Measurements from ENCODE around the gene ADAD2.

Gene ADAD2

DNA sequence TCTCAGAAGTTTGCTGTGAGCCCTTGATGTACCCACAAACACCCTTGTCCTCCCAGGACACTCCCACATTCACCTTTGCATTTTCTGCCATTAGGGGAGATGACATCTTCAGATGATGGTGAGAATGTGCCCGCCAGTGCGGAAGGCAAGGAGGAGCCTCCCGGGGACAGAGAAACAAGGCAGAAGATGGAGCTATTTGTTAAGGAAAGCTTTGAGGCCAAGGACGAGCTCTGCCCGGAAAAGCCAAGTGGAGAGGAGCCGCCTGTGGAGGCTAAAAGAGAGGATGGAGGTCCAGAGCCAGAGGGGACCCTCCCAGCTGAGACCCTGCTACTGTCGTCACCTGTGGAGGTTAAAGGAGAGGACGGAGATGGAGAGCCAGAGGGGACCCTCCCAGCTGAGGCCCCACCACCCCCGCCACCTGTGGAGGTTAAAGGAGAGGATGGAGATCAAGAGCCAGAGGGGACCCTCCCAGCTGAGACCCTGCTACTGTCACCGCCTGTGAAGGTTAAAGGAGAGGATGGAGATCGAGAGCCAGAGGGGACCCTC is 21.1 kb upstream of the ADAD2 start:
- TF ChIP-seq, protein P1, sequence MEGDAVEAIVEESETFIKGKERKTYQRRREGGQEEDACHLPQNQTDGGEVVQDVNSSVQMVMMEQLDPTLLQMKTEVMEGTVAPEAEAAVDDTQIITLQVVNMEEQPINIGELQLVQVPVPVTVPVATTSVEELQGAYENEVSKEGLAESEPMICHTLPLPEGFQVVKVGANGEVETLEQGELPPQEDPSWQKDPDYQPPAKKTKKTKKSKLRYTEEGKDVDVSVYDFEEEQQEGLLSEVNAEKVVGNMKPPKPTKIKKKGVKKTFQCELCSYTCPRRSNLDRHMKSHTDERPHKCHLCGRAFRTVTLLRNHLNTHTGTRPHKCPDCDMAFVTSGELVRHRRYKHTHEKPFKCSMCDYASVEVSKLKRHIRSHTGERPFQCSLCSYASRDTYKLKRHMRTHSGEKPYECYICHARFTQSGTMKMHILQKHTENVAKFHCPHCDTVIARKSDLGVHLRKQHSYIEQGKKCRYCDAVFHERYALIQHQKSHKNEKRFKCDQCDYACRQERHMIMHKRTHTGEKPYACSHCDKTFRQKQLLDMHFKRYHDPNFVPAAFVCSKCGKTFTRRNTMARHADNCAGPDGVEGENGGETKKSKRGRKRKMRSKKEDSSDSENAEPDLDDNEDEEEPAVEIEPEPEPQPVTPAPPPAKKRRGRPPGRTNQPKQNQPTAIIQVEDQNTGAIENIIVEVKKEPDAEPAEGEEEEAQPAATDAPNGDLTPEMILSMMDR (IDR thresholded peaks at IDR 0.05; ENCODE audit: unreplicated experiment in 3 of 3): no peak
- peaks cover 4% of the 10 kb centered on the region for H3K27me3 Mint-ChIP-seq (ENCODE audit: low read depth)
- H3K27ac Mint-ChIP-seq: no peak overlapping the region
- H3K9me3 Mint-ChIP-seq: no peaks in the 10 kb centered on the region
- no peak overlapping the region for H3K4me3 Mint-ChIP-seq
- no peaks in the 10 kb centered on the region for H3K4me1 Mint-ChIP-seq
- H3K36me3 Mint-ChIP-seq (ENCODE audit: low read depth): no peaks in the 10 kb centered on the region

DNA sequence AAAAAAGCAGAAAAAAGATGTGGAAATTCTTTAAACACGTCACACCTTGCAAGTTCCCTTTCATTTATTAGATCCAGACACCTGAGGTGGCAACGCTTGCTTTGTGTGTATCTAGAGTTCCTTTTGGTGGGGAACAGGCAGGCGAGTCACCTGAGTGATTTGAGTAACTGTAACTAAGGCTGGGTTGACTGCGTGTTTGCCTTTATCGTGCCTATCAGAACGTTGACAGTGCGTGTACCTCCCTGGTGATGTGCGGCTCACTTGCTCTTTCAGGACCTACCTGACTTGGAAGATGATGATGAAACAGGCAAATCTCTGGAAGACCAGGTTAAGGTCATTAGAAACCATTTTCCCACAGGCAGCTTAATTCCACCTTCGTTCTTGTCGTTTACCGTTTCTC is 16.6 kb upstream of the ADAD2 start:
- no peak overlapping the region for H3K27ac Mint-ChIP-seq
- no peaks in the 10 kb centered on the region for H3K9me3 Mint-ChIP-seq

DNA sequence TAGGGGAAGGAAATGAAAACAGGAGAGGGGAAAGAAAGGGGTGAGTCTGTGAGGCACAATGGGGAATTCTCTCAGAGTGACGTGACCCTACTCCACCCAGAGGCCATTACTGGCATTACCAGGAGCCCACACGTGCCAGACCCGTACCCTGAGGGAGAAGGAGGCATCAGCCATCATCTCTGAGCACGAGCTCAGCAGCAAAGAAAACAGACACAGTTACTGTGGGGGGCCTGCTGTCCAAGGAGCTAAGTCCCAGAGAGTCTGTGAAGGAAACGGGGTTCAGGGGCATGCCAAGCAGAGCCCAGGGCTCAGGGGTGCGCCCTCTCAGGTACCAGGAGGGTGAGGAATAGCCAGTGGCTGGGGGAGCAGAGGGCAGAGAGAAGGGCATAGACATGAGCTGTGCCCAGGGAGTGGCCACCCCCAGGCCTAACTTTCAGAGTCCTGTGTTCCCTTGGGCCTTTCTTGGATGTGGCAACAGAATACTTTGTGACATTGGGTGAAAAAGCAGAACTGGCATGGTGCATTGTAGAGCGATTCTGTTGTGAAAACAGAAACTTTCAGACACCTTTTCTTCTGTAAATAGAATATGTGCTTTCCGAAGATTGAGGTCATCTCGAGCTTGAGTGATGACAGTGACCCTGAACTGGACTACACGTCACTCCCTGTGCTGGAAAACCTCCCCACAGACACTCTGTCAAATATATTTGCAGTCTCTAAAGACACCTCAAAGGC is 15.4 kb upstream of the ADAD2 start:
- Mint-ChIP-seq H3K36me3 (ENCODE audit: low read depth) (peaks cover 5% of the 10 kb centered on the region), H3K27me3 (ENCODE audit: low read depth) (no peaks in the 10 kb centered on the region), H3K4me1 (peaks cover 21% of the 10 kb centered on the region), H3K4me3 (peak overlapping the region in 1 of 3 experiments; percentile 19), H3K27ac (peak overlapping the region; percentile 23 to 75 (median 74)), H3K9me3 (no peaks in the 10 kb centered on the region)
- TF ChIP-seq, protein P1 (IDR thresholded peaks at IDR 0.05; ENCODE audit: unreplicated experiment in 3 of 3): peak; percentile 72 to 76 (median 74)

More for the DNA sequence above, 16.6 kb upstream of the ADAD2 start:
- H3K4me3 Mint-ChIP-seq: no peak overlapping the region
- peaks cover 5% of the 10 kb centered on the region for H3K36me3 Mint-ChIP-seq (ENCODE audit: low read depth)
- peaks cover 21% of the 10 kb centered on the region for H3K4me1 Mint-ChIP-seq
- no peaks in the 10 kb centered on the region for H3K27me3 Mint-ChIP-seq (ENCODE audit: low read depth)
- TF ChIP-seq, protein P1 (IDR thresholded peaks at IDR 0.05; ENCODE audit: unreplicated experiment in 3 of 3): no peak

DNA sequence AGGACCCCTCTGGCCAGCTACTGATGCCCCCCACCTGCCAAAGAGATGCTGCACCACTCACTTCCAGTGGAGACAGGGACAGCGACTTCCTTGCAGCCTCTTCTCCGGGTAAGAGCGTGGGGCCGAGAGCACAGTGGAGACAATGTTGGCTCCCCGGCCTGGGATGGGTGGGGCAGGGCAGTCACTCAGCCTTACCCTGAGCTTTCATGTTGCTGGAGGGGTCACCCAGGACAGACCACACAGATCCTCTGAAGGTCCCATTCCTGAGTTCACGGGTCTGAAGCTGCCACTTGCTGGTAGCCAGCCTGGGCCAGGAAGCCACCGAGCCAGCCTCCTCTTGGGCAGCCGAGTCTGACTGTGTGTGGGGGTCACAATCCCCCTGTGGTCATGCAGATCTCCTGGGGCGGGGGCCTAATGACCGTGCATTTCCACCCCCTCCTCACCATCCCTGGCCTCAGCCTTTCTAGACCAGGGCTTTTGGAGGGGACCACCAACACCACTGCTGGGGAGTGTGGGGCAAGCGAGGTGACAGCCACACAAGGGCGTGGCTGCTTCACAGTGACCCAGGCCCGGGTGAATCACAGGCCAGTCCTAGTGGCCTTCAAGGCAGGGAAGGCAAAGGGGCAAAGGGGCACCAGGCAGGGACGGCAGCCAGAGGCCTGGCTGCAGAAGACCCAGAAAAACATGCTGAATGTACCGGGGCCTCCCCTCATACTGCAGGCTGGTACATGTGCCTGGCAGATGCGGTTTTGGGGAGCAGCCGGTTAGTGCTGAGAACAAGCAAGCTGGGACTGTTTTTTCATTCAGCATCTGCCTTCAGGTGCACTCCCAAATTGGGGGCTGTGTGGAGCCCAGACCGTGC is 14.5 kb upstream of the ADAD2 start:
- TF ChIP-seq, protein P1 (IDR thresholded peaks at IDR 0.05; ENCODE audit: unreplicated experiment in 3 of 3): no peak
- H3K27me3 Mint-ChIP-seq (ENCODE audit: low read depth): no peaks in the 10 kb centered on the region
- no peak overlapping the region for H3K4me3 Mint-ChIP-seq
- peaks cover 21% of the 10 kb centered on the region for H3K4me1 Mint-ChIP-seq
- H3K27ac Mint-ChIP-seq: peak overlapping the region; percentile 72 to 74 (median 73)
- H3K36me3 Mint-ChIP-seq (ENCODE audit: low read depth): peaks cover 5% of the 10 kb centered on the region
- H3K9me3 Mint-ChIP-seq: no peaks in the 10 kb centered on the region

DNA sequence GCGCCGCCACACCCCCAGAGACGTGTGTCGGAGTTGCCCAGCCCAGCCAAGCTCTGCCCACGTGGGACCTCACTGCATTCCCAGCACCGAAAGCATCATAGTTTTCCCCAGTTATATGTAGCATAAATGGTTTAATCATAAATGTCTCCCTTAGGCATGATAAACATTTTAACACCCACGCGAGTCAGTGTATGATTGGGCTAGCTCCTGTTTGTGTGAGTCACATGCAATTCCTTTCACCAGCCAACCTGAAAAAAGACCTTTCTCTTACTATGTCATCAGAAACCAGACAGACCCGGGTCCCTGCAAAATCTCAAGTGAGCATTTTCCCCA is 13.2 kb upstream of the ADAD2 start:
- Mint-ChIP-seq H3K36me3 (ENCODE audit: low read depth) (peaks cover 7% of the 10 kb centered on the region), H3K9me3 (no peaks in the 10 kb centered on the region), H3K4me1 (peaks cover 21% of the 10 kb centered on the region), H3K27me3 (ENCODE audit: low read depth) (no peaks in the 10 kb centered on the region), H3K4me3 (peak overlapping the region in 1 of 3 experiments; percentile 25), H3K27ac (peak overlapping the region; percentile 56 to 74 (median 72))
- TF ChIP-seq, protein P1 (IDR thresholded peaks at IDR 0.05; ENCODE audit: unreplicated experiment in 3 of 3): no peak

Data from nephron (organoid).